NCI-H345 treated with DMSO at 0.1 percent for 48 hours (cell line): ENCODE results near the gene CDC45.

ENCODE experiments used
- DNase-seq: peaks from one replicate; lab custom pipeline; 2025; ENCODE audit not compliant: unreplicated experiment; lab: John Stamatoyannopoulos, UW

CDC45 gene

GRCh38 chr22:19447330-19448075 lies 32.2 kb upstream of the CDC45 start, which contains the start of gene C22orf39:
C22orf39 (minus strand) TSS chr22:19447711; CDS start chr22:19447688, 23 bp downstream.
- DNase-seq, result peak; percentile 77

DNA sequence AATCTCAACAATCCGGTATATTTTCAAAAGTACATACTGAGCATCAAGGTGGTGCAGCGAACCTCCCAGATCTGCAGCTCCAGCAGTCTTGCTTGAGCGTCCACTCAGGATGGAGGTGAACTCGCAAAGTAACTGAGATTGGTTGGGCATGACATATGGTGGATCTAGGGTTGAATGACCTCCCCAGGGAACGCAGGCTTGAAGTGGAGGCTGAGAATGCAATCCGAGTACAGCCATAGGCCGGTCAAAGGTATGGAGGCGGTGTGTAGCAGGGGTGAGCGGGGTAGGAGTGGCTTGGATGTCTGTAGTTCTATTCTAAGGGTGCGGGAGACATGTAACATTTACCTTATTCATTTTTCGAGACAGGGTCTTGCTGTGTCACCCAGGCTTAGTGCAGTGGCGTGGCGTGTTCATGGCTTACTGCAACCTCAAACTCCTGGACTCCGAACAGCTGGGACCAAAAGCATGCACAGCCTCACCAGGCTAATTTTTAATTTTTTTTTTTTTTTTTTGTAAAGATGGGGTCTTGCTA lies 31.6 kb upstream of the CDC45 start:
- DNase-seq, result peak; percentile 73

- DNase-seq, result no peak
Measured at GRCh38 chr22:19448739-19449421, 30.8 kb upstream of the CDC45 start.

DNA sequence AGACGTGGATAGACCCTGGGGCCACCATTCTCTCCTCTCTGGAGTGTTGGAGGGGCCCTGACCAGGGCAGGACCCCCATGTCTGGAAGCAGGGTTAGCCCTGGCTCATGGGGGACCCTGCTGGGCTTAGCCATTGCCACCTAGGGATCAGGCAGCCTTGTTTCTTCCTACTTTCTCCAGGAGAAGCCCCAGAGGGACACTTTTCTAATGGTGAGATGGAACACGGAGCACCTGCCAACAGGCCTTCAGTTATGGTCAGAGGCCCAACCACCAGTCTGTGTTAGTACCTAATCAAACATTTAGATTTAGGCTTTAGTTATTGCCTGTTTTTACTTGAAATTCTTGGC lies 30.3 kb upstream of the CDC45 start:
- no peak for DNase-seq

GRCh38 chr22:19450363-19451175 lies 29.2 kb upstream of the CDC45 start:
- no peak for DNase-seq

GRCh38 chr22:19451570-19451969 lies 28.1 kb upstream of the CDC45 start:
- DNase-seq, result no peak

DNA sequence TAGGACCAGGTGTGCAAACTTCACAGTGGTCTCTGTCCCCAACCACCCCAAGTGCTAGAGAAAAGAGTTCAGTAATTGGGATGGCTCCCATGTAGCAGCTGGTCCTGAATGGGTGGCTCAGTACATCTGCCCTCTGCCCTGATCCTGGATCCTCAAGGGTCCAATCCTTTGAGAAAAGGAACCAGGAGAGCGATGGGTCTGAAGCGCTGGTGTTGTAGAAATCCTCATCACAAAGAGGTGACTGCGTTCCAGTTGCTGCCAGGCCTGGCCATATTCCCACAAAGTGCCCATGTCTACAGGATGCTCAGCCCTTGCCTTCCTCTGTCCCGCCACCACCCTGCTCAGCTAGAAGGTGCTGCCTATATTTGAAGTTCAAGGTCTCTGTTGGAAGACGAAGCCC lies 26.0 kb upstream of the CDC45 start:
- DNase-seq, result no peak

DNA sequence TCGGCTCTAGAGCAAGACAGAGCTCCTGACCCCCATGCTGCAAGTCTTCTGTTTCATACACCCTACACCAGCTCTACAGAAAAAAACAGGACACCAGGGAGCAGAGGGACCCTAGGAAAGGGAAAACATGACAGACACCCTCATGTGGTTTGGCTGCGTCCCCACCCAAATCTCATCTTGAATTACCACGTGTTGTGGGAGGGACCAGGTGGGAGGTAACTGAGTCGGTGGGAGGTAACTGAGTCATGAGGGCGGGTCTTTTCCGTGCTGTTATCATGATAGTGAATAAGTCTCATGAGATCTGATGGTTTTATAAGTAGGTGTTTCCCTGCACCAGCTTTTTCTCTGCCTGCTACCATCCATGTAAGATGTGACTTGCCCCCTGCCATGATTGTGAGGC lies 25.6 kb upstream of the CDC45 start:
- no peak for DNase-seq

DNA sequence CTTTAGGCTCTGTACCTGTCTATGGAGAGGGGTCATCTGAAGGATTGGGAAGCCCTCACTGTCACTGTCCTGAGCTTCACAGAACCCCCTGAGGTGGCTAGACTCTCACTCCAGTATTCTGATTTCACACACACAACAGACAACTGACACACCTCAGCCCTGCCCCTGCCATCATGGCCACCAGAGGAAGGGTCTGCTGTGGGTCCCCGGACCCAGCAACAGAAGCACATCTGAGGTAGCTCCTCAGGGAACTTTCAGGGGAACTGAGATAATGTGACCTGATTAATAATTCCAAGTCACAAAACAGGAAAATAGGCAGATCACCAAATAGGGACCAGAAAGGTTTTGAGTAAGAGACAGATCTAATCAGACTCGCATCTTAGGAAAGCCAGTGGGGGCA lies 24.7 kb upstream of the CDC45 start:
- DNase-seq, result no peak

- DNase-seq, result no peak
Measured at GRCh38 chr22:19455585-19456370, 23.9 kb upstream of the CDC45 start.

- no peak for DNase-seq
Measured at GRCh38 chr22:19456541-19456940, 23.2 kb upstream of the CDC45 start.

GRCh38 chr22:19457828-19458428 lies 21.8 kb upstream of the CDC45 start:
- DNase-seq, result no peak

DNA sequence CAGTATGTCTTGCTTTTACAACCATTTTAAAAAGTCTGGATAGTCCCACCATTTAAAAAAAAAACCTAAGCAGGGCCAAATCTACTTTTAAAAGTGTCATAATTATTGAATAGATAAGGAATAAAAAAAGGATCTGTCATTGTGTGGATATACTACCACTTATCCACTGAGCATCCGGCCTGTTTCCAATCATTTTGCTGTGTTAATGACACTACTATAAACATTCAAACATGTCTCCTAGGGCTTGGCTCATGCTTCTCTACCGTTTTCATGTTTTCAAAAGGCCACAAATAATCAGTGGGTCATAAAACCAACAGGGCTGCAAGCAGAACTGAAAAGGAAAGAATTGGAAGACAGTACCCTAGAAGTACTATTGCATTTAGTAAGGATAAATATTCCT lies 19.7 kb upstream of the CDC45 start:
- DNase-seq, result no peak

DNA sequence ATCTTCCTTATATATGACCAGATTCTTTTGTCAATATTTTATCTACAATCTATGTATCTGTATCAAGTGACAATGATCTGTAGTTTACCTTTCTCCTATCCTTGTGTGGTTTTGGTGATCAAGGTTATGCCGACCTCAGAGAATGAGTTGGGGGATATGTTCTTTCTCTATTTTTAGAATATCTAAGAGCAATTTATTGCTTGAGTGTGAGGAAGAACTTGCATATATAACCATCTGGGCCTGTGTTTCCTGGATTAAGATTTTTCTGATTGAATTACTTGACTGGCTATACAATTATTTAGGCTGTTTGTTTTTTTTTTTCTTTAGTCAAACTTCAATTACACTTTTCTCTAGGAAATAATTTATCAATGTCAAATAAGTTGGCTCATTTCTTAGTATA lies 18.2 kb upstream of the CDC45 start:
- DNase-seq, result no peak

DNA sequence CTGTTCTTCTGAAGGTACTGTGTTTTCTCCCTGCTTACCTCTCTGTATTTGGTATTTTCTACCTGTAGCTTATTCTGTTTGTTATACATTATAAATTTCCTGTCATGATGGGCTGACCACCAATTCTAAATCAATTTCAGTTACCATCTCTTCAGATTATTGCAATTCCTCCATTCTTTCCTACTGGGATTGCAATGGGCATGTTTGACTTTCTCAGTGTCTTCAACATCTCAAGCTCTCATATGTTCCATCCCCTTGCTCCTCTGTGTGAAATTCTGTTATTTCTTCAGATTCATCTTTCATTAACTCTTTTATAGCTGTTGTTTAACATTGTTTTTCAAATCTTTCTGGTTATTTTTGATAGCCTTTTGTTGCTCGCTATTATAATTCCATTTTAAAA lies 16.7 kb upstream of the CDC45 start:
- no peak for DNase-seq

DNA sequence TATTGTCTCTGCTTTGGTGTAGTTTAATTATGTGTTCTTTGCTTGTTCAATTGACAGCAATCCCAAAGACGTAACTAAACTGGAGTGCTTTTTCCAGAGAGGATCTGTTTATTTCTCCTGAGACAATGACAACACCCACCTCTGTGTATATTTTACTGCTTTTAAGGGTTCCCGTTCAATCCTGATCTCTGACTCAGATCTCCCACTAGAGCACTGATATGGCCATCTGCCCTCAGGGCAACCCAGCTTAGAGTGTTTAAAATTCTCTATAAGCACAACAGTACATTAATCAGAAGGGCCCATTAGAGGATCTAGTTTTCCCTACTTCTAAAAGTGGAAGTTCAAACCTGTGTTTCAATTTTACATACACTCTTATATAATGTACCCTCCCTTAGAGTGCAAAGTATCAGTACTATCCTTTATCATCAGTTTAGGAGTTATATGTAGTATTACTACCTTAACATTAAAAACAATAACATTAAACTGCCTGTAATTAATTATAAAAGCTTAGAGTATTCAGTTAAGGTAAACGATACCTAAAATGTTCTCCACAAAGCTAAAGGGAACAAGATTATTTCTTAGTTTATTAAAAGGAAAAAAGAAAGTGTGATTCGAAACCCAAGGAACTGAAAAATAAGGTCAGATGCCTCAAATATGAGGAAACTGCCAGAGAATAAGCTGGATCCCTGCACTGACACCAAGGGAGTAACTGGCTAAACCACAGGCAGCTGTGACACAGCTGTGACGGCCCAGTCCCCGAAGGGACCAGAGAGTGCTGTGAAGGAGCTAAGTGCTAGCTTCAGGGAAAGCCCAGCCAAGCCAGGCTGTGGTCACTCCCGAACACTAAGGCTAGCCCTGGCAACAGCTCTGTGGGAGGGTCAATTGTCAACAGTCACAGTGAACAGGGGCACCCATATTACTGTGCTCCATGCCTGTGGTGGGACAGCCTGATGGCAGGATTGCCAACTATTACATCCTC lies 15.9 kb upstream of the CDC45 start:
- no peak for DNase-seq

- DNase-seq, result no peak
Measured at GRCh38 chr22:19464546-19464945, 15.2 kb upstream of the CDC45 start.

GRCh38 chr22:19464975-19465374 lies 14.7 kb upstream of the CDC45 start:
- DNase-seq, result no peak

GRCh38 chr22:19466126-19466716 lies 13.5 kb upstream of the CDC45 start:
- no peak for DNase-seq
